ES-I3 (cell line): ENCODE data around the gene TAF1B.

Experiments used
- H3K36me3 ChIP-seq: 2 replicates; pipeline ENCODE4 v1.6.1; 2013; ENCODE audit warnings: mild to moderate bottlenecking, low read length, control low read depth, moderate library complexity; ENCODE audit not compliant: insufficient read depth
- H3K4me1 ChIP-seq: 2 replicates; pipeline ENCODE4 v1.6.1; 2013; ENCODE audit warnings: mild to moderate bottlenecking, control low read depth, low read length; ENCODE audit not compliant: insufficient read depth
- H3K9ac ChIP-seq: 2 replicates; pipeline ENCODE4 v1.6.1; 2013; ENCODE audit warnings: low read depth, mild to moderate bottlenecking, low read length, moderate library complexity
- H3K9me3 ChIP-seq: 2 replicates; pipeline ENCODE4 v1.6.1; 2013; ENCODE audit warnings: mild to moderate bottlenecking, low read length, moderate library complexity; ENCODE audit not compliant: control insufficient read depth, insufficient read depth

Gene TAF1B

GRCh38 chr2:9813312-9814128, 29.8 kb upstream of the TAF1B start:
- no peaks in the 10 kb centered on the region for H3K9me3 ChIP-seq
- no peaks in the 10 kb centered on the region; the same call in 1 of the 2 replicates for H3K4me1 ChIP-seq
- H3K9ac ChIP-seq: no peak overlapping the region
- H3K36me3 ChIP-seq: no peaks in the 10 kb centered on the region

DNA sequence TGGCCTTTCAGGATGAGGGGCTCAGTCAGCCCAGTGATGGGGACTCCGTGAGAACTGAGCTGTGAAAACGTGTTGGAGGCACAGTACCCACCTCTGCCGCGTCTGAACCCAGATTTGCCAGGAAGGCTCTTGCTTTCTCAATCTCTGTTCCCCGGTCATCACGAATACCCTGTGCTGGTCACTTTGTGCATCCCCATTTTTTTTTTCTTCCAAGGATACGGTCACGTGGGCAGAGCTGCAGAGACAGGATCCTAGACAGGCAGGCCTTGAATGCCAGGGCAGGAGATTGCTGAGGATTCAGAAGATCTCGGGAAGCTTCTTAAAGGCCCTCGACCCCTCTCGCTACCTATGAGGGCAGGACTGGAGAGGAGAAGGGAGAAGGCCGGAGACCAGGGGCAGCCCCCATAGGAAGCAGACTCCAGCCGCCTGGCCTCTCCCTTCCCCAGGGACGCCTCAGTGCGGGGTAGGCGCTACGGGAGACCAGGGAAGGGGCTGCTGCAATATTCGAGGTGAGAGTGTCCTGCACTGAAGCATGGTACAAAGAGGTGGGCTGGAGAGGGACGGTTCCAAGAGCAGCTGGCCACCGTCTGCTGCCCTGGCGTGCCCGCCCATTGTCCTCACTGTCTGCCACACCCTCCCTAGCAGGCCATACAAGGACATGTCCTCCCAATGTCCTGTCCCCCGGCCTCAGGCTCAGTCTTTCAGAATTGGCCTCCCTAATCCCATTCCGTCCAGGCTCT, 29.0 kb upstream of the TAF1B start:
- no peaks in the 10 kb centered on the region; the same call in 1 of the 2 replicates for H3K4me1 ChIP-seq
- no peaks in the 10 kb centered on the region for H3K36me3 ChIP-seq
- no peaks in the 10 kb centered on the region for H3K9me3 ChIP-seq
- no peak overlapping the region for H3K9ac ChIP-seq

DNA sequence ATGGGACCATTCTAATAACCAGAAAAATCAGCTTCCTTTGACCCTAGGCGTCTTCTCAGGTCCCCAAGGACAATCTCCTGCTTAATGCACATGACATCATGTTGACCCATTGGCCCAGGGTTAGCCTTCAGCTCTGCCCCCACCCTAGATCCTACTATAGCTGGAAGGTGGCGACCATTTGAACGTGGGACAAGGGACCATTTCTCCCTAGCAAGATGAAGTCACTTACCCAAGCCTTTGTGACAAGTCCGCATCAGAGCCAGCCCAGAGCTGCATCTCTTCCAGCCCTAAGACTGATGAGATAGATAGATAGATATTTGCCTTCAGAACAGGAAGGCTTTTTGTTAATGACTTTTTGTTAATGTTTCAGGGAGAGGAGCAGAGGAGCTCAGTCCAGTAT, 28.2 kb upstream of the TAF1B start:
- Histone ChIP-seq H3K4me1 (peaks cover 4% of the 10 kb centered on the region; the same call in 1 of the 2 replicates), H3K9me3 (no peaks in the 10 kb centered on the region)

DNA sequence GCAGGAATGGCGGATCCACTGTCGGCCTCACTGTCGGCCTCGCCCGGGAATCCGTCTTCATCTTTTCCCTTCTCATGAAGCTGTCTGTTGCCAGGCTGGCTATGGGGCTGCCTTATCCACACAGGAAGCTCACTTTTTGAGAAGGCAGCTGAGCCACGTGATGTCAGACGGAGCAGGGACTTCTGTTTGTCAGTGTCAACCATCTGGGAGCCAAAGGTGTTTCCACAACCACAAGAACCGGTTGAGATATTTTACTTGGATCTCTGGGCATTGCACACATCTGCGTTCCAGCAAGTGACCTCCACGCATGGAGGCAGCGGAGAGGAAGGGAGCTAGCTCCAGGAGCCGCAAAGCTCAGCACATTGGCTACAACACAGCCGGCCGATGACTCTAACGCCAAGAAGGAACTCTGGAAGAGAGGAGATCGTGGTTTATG, 27.4 kb upstream of the TAF1B start:
- no peaks in the 10 kb centered on the region for H3K36me3 ChIP-seq
- H3K9me3 ChIP-seq: no peaks in the 10 kb centered on the region
- H3K9ac ChIP-seq: no peak overlapping the region
- peaks cover 7% of the 10 kb centered on the region; the same call in 1 of the 2 replicates for H3K4me1 ChIP-seq

More for the DNA sequence above, 28.2 kb upstream of the TAF1B start:
- no peaks in the 10 kb centered on the region for H3K36me3 ChIP-seq
- no peak overlapping the region for H3K9ac ChIP-seq

DNA sequence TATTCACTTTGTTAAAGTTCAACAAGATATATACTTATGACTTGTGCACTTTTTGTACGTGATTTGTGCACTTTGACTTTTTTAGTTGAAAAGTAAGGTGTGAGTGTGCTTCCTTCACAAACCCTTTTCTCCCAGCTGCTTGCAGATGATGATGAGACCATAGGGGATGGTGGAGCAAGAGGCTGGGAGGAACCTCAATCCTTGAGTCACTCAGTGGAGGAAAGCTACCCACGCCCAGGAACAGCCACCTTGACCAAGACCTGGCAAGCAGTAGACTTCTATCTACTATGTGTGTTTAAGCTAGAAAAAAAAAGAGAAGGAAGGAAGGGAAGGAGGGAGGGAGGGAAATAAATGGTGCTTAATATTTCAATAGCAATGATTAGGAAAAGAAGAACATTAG, 25.2 kb upstream of the TAF1B start:
- Histone ChIP-seq H3K36me3 (no peaks in the 10 kb centered on the region), H3K9me3 (no peaks in the 10 kb centered on the region), H3K4me1 (peaks cover 7% of the 10 kb centered on the region; the same call in 1 of the 2 replicates), H3K9ac (no peak overlapping the region)

DNA sequence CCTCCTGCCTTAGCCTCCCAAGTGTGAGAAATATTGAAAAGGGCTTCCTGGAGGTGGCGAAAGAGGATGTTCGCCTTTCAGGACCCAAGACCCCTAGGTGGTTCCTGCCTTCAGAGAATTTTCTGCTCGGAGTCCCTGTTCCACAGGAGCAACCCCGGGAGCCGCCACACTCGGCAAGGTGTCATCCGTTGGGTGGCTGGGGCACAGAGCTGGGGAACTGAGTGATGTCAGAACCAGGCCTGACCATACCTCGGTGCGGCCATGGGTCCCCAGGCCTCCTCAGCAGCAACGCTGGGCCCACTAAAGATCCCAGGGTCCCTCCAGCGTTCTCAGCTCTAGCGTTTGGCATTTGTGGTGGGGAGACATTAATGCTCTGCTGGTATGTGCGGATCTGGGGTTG, 23.7 kb upstream of the TAF1B start:
- Histone ChIP-seq H3K36me3 (no peaks in the 10 kb centered on the region), H3K4me1 (peaks cover 7% of the 10 kb centered on the region; the same call in 1 of the 2 replicates), H3K9ac (no peak overlapping the region), H3K9me3 (no peaks in the 10 kb centered on the region)

- no peaks in the 10 kb centered on the region for H3K36me3 ChIP-seq
- no peak overlapping the region for H3K9ac ChIP-seq
- peaks cover 7% of the 10 kb centered on the region; the same call in 1 of the 2 replicates for H3K4me1 ChIP-seq
- H3K9me3 ChIP-seq: no peaks in the 10 kb centered on the region
Observed at GRCh38 chr2:9820020-9820973, 23.0 kb upstream of the TAF1B start.

GRCh38 chr2:9821805-9822445, 21.3 kb upstream of the TAF1B start:
- H3K4me1 ChIP-seq: peaks cover 7% of the 10 kb centered on the region; the same call in 1 of the 2 replicates
- H3K9ac ChIP-seq: no peak overlapping the region
- H3K9me3 ChIP-seq: no peaks in the 10 kb centered on the region
- no peaks in the 10 kb centered on the region for H3K36me3 ChIP-seq

- H3K36me3 ChIP-seq: no peaks in the 10 kb centered on the region
Observed at GRCh38 chr2:9824441-9824840, 18.8 kb upstream of the TAF1B start.

DNA sequence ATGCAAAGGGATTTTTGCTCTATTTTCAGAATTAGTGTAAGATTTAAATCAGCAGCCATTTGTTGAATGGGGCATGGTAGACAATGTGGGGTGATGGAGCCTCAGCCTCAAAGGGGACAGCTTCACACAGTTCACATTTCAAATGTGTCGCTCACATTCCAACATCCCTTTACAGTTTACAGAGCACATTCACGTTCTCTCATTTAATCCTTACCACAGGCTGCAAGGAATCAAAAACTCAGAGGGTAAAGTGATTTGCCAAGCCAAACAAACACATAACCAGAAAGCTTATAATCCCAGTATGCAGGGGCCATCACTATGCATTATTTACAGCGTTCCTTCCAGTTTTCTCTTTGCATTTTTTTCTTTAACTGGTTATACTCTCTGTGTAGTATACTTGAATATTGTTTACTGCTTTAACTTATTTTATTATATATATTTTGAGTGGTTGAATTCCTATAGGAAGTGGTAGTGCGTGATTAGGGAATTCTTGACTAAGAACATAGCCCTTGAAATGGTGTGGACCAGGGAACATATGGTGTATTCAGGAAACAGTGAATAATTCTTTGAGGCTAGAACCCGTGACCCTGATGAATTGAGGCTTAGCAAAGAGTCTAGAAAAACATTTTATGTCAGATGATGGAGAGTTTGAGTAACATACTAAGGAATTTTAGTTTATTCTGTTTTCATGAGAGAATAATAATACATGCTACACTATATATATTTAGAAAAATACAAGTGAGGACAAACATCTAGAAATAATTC, 18.1 kb upstream of the TAF1B start:
- no peaks in the 10 kb centered on the region for H3K9me3 ChIP-seq
- no peak overlapping the region for H3K9ac ChIP-seq
- H3K4me1 ChIP-seq: peaks cover 4% of the 10 kb centered on the region; the same call in 1 of the 2 replicates
- no peaks in the 10 kb centered on the region for H3K36me3 ChIP-seq

More at GRCh38 chr2:9824441-9824840, 18.8 kb upstream of the TAF1B start:
- Histone ChIP-seq H3K4me1 (peaks cover 7% of the 10 kb centered on the region; the same call in 1 of the 2 replicates), H3K9me3 (no peaks in the 10 kb centered on the region), H3K9ac (no peak overlapping the region)

- Histone ChIP-seq H3K9ac (no peak overlapping the region), H3K36me3 (no peaks in the 10 kb centered on the region), H3K9me3 (no peaks in the 10 kb centered on the region), H3K4me1 (0 out of 2 replicates have a peak, but pooled peaks cover 4% of the 10 kb centered on the region)
Observed at GRCh38 chr2:9826208-9826607, 17.1 kb upstream of the TAF1B start.

DNA sequence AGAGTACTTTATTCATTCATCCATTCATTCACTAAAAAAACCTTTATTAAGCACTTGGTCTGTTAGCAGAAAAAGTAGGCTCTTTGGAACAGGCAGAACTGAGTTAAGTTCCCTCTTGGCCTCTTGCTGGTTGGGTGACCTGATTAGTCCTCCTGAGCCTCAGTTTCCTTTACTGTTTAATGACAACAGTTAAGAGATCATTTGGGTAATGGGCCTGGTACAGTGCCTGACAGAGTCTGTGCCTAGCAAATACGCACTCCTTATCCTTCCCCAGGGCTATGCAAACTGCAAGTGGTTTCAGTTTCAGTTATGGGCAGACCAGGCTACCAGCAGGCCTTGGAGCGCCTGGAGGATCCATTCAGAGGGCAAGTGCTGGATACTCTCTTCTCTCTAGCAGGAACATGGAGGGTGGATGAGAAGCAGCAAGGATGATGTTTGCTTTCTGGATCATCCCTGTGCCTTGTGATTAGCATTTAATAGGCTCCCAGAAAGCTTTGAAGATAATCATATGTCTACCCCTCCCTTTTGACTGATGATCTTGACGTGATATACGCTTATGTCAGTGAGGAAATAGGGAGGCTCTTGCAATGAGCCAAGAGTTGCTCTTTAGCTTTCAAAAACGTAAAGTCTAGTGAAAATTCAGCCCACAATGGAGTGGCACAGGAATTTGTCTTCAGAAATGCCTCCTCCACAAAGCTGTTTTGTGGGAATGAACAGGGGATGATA, 12.4 kb upstream of the TAF1B start:
- no peaks in the 10 kb centered on the region for H3K36me3 ChIP-seq
- no peak overlapping the region for H3K9ac ChIP-seq
- H3K4me1 ChIP-seq: 0 out of 2 replicates have a peak, but pooled peaks cover 4% of the 10 kb centered on the region
- no peaks in the 10 kb centered on the region for H3K9me3 ChIP-seq
